CD4-positive, alpha-beta T cell treated with Interleukin-4 for 1 hour (primary cell): ENCODE data around the gene GPR153.

ENCODE experiments used
- DNase-seq, 2 donors: peaks; one replicate each; pipeline ENCODE4 v3.0.0-alpha.2; 2020 to 2022

The GPR153 gene

DNA sequence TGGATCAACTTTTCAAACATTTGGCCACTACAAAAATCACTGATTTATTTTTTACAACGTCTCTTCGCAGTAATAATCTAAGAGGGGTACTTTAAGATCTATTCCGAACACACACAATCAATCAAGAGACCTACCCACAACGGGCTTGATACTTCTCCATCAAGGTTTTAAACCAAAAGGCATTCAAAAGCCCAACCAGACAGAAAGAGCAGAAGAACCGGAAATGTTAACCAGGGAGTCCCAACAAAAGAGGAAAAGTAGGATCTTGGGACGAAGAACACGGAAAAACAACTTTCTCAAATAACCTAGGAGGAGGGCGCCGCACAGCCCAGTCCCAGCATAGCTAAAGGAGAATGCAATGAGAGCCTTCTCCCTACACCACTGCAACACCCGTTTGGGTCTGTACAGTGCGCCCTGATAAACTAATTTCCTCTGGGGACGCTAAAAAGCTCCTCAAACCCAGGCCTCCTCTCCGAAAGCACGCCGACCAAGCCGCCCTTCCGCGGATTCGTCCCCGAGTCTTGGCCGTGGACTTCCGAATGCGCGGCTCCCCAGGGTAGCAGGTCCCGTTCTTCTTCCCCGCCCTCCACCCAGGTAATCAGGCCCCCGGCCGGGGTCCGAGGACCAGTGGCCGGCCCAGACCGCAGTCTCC, 62.1 kb downstream of the GPR153 start:
- DNase-seq = no peak

DNA sequence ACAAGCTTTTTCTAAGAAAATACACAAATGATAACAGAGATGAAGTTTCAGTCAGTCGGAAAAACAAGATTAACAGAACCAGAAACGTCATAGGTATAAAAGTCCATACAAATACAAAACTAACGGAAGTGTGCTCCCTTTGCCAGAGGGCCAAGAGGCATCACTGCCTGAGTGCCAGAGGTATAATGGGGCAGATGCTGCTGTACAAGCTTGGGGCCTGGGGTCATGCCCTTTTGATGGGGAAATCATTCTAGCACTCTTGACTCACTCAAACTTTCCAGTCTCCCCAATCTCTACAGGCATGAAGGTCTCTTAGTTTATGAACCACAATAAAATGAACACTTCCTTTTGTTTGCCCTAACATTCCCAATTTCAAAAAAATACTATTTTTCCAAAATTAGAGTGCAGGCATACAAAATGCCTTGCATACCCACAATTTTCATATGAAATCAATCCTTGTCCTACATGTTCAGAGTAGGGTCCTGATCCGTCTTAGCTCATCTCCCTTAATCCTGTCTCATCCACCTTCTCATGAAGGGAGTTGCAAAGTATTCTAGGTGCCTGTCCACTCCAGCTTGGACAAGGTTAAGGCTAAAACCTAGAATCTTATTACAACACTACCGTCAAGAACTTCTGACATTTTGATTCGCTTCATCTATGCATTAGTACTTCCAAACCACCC, 63.0 kb downstream of the GPR153 start:
- no peak for DNase-seq
